ENCODE data around the gene RPL12.

DNA sequence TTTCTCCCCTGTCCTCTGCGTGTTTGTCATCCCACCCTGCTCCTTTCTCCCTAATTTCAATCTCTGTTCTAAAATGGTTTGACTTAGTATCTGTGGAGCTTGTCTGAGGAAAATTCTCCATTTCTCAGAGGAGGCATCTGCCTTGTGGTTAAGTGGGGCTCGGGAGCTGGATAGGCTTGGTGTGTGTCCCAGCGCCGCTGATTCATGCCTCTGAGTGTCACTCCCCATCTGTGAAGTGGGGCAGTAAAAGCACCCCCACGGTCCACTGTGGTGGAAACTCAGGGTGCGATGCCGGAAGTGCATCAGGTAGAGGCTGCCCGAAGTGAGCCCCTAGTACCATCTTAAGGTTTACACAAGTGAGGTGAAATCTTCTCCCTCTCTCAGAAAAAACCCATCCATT, 37.7 kb upstream of the RPL12 start:
- TF ChIP-seq JUN (IDR thresholded peaks at IDR 0.05) (no peak), MAZ (IDR thresholded peaks at IDR 0.05; ENCODE audit: borderline replicate concordance, low read depth, low read length) (no peak), POLR2A (IDR thresholded peaks at IDR 0.05; ENCODE audit: low read length) (no peak), SMC3 (IDR thresholded peaks at IDR 0.05) (no peak), SREBF2 (IDR thresholded peaks at IDR 0.05) (no peak), CEBPB (IDR thresholded peaks at IDR 0.05) (no peak), POLR2AphosphoS2 (conservative IDR thresholded peaks at IDR 0.05; ENCODE audit: low read length) (no peak), HDAC2 (IDR thresholded peaks at IDR 0.05) (no peak), CBX2 (IDR thresholded peaks at IDR 0.05; ENCODE audit: borderline replicate concordance, low read depth) (no peak), MAFK (IDR thresholded peaks at IDR 0.05; ENCODE audit: partially characterized antibody) (no peak), JUNB (IDR thresholded peaks at IDR 0.05) (no peak), HOXA7 (CRISPR knock-in tag; IDR thresholded peaks at IDR 0.05) (no peak)
- TF ChIP-seq, protein P1, sequence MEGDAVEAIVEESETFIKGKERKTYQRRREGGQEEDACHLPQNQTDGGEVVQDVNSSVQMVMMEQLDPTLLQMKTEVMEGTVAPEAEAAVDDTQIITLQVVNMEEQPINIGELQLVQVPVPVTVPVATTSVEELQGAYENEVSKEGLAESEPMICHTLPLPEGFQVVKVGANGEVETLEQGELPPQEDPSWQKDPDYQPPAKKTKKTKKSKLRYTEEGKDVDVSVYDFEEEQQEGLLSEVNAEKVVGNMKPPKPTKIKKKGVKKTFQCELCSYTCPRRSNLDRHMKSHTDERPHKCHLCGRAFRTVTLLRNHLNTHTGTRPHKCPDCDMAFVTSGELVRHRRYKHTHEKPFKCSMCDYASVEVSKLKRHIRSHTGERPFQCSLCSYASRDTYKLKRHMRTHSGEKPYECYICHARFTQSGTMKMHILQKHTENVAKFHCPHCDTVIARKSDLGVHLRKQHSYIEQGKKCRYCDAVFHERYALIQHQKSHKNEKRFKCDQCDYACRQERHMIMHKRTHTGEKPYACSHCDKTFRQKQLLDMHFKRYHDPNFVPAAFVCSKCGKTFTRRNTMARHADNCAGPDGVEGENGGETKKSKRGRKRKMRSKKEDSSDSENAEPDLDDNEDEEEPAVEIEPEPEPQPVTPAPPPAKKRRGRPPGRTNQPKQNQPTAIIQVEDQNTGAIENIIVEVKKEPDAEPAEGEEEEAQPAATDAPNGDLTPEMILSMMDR (IDR thresholded peaks at IDR 0.05), result no peak
- TF ChIP-seq, protein P2, sequence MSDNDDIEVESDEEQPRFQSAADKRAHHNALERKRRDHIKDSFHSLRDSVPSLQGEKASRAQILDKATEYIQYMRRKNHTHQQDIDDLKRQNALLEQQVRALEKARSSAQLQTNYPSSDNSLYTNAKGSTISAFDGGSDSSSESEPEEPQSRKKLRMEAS (IDR thresholded peaks at IDR 0.05), result no peak

Measured in A549 (cell line).